Measurements from ENCODE around the gene USP6NL. TPM values are rescaled to one million over a fixed set of nuclear protein-coding genes. Genes with fewer than 3 reads are reported as not detected.

Gene USP6NL
- total and polyA plus RNA-seq, 2 of the 13 experiments (the other 11 are each of a cell fraction or from before 2014, with no cell fraction given), result 10.5 to 22.9 TPM

- CTCF ChIA-PET (ENCODE audit: low intra/inter-chr PET ratio, low total read pairs), result no interaction called here
- no TSS peak for BruUV-seq (replicated peaks)
- intact Hi-C loops (cut with micrococcal nuclease; ENCODE audit: unreplicated experiment) (no loop called here), in situ Hi-C loops (cut with HindIII; ENCODE audit: extremely low pct_ligation_motif_present, low pct_unique_long_range_greater_than_20kb) (loop anchor here (25.0 kb wide), 1 partner anchor 486 kb away; no protein-coding TSS in a partner anchor)
- Histone ChIP-seq H3K9ac (ENCODE audit: insufficient read depth, low read depth, low read length) (no peak overlapping the region), H3K27me3 (ENCODE audit: control insufficient read depth in 1 of 2, insufficient read depth in 2 of 2, low read length in 2 of 2) (no peaks in the 10 kb centered on the region), H3K9me3 (ENCODE audit: low read length) (no peaks in the 10 kb centered on the region), H3K79me2 (ENCODE audit: insufficient read depth, low read length) (no peaks in the 10 kb centered on the region), H3K4me2 (ENCODE audit: low read depth, low read length) (no peak overlapping the region), H4K20me1 (ENCODE audit: insufficient read depth, low read length) (no peaks in the 10 kb centered on the region), H3K4me1 (ENCODE audit: insufficient read depth, low read length) (no peaks in the 10 kb centered on the region), H3K4me3 (replicated peaks in 1 of 3; ENCODE audit: insufficient read depth in 1 of 3, low read depth in 2 of 3, low read length in 3 of 3) (no peak overlapping the region), H3K36me3 (replicated peaks in 1 of 2; ENCODE audit: control insufficient read depth in 1 of 2, insufficient read depth in 2 of 2, low read length in 2 of 2) (peaks cover 5 to 49% of the 10 kb centered on the region in 2 experiments; a peak in 4 of 5 replicates), H3K27ac (ENCODE audit: extremely low read length, insufficient read depth, low read length) (no peak overlapping the region), H2AFZ (ENCODE audit: low read length) (no peak overlapping the region)
- DNase-seq (ENCODE audit: low spot score) (no peak), ATAC-seq (no peak), FAIRE-seq (no peak)
- 97% methylated on average over 3 of the region's 3 CpGs for WGBS (ENCODE audit: low lambda C conversion rate)
- POLR2A ChIA-PET, result no interaction called here
- TF ChIP-seq REPIN1 (CRISPR knock-in tag; IDR thresholded peaks at IDR 0.05; ENCODE audit: borderline replicate concordance, low read depth), result no peak
- TF ChIP-seq ZBTB7A (CRISPR knock-in tag; IDR thresholded peaks at IDR 0.05), result no peak
- TF ChIP-seq DMTF1 (CRISPR knock-in tag; IDR thresholded peaks at IDR 0.05), result no peak
- no peak for TF ChIP-seq HINFP (CRISPR knock-in tag; IDR thresholded peaks at IDR 0.05; ENCODE audit: low read depth)
- TF ChIP-seq SMC3 (IDR thresholded peaks at IDR 0.05; ENCODE audit: low read length), result no peak
- TF ChIP-seq ATF3 (CRISPR knock-in tag; IDR thresholded peaks at IDR 0.05), result no peak
- no peak for TF ChIP-seq SIN3B (IDR thresholded peaks at IDR 0.05; ENCODE audit: low read length)
- no peak for TF ChIP-seq ELF1 (CRISPR knock-in tag; IDR thresholded peaks at IDR 0.05)
- no peak for TF ChIP-seq TCF7L2 (IDR thresholded peaks at IDR 0.05; ENCODE audit: low read depth, low read length)
- no peak for TF ChIP-seq MXD3 (CRISPR knock-in tag; IDR thresholded peaks at IDR 0.05)
These were observed 109.8 kb downstream of the USP6NL start for GRCh38 chr10:11501600-11501999.

Measured in HepG2 (cell line).